Mesenchymal stem cell (in vitro differentiated cells and primary cell): Measurements from ENCODE around the gene SNCAIP.
"Not testable (repeated sequence)": the region's sequence is repeated elsewhere in the genome, so short reads cannot be mapped to it uniquely, and the experiment has no call there.

Experiments used
- DNase-seq: peaks from one replicate; pipeline ENCODE4 v3.0.0-alpha.2; 2013
- H2AFZ ChIP-seq: one replicate; pipeline ENCODE4 v1.6.1; 2013; ENCODE audit warnings: low read depth, mild to moderate bottlenecking, control low read depth, inconsistent platforms, low read length, moderate library complexity
- H2AK5ac ChIP-seq: 2 replicates; pipeline ENCODE4 v1.6.1; 2013; ENCODE audit warnings: low read length, moderate library complexity, mild to moderate bottlenecking, inconsistent platforms; ENCODE audit not compliant: severe bottlenecking
- H2BK120ac ChIP-seq: one replicate; pipeline ENCODE4 v1.6.1; 2013; ENCODE audit warnings: low read depth, mild to moderate bottlenecking, inconsistent platforms, low read length, moderate library complexity
- H2BK12ac ChIP-seq, 2 experiments: one replicate each; pipeline ENCODE4 v1.6.1; 2013; ENCODE audit warnings: inconsistent platforms in 2 of 2, low read length in 2 of 2, mild to moderate bottlenecking in 2 of 2, moderate library complexity in 2 of 2, control low read depth in 1 of 2
- H2BK15ac ChIP-seq: one replicate; pipeline ENCODE4 v1.6.1; 2013; ENCODE audit warnings: mild to moderate bottlenecking, low read depth, inconsistent platforms; ENCODE audit not compliant: poor library complexity, severe bottlenecking
- H2BK5ac ChIP-seq: 2 replicates; pipeline ENCODE4 v1.6.1; 2013; ENCODE audit warnings: low read depth, mild to moderate bottlenecking, low read length, control low read depth, inconsistent platforms; ENCODE audit not compliant: poor library complexity, severe bottlenecking
- H3K14ac ChIP-seq, 2 experiments: one replicate each; pipeline ENCODE4 v1.6.1; 2013; ENCODE audit warnings: inconsistent platforms in 2 of 2, low read length in 2 of 2, control low read depth in 1 of 2, mild to moderate bottlenecking in 1 of 2, moderate library complexity in 1 of 2
- H3K18ac ChIP-seq, 2 experiments: one replicate each; pipeline ENCODE4 v1.6.1; 2013; ENCODE audit warnings: inconsistent platforms in 2 of 2, low read length in 2 of 2, control low read depth in 1 of 2, low read depth in 1 of 2, mild to moderate bottlenecking in 1 of 2
- H3K23ac ChIP-seq, 2 experiments: one replicate each; pipeline ENCODE4 v1.6.1; 2013; ENCODE audit warnings: inconsistent platforms in 2 of 2, low read length in 2 of 2, mild to moderate bottlenecking in 2 of 2, moderate library complexity in 2 of 2, control low read depth in 1 of 2
- H3K27ac ChIP-seq: 2 replicates; pipeline ENCODE4 v1.5.1; 2013; ENCODE audit warnings: mild to moderate bottlenecking, moderate library complexity, low read length, control low read depth, inconsistent platforms; ENCODE audit not compliant: poor library complexity, severe bottlenecking
- H3K27me3 ChIP-seq, 2 experiments: 2 replicates each; pipeline versions ENCODE4 v1.6.1 to v1.7.0; 2013; ENCODE audit warnings: low read length in 2 of 2, mild to moderate bottlenecking in 2 of 2, moderate library complexity in 2 of 2, control low read depth in 1 of 2, inconsistent platforms in 1 of 2; ENCODE audit not compliant: control insufficient read depth in 1 of 2, insufficient read depth in 1 of 2
- H3K36me3 ChIP-seq, 2 experiments: 2 replicates each; pipeline versions ENCODE4 v1.6.1 to v1.7.0; 2013; ENCODE audit warnings: low read length in 2 of 2, control low read depth in 1 of 2, inconsistent platforms in 1 of 2, low read depth in 1 of 2, mild to moderate bottlenecking in 1 of 2; ENCODE audit not compliant: insufficient read depth in 2 of 2, control insufficient read depth in 1 of 2
- H3K4ac ChIP-seq, 2 experiments: one replicate each; pipeline ENCODE4 v1.6.1; 2013; ENCODE audit warnings: inconsistent platforms in 2 of 2, low read length in 2 of 2, mild to moderate bottlenecking in 2 of 2, moderate library complexity in 2 of 2, control low read depth in 1 of 2, low read depth in 1 of 2
- H3K4me1 ChIP-seq: 2 replicates; pipeline ENCODE4 v1.6.1; 2013; ENCODE audit warnings: low read depth, low read length, control low read depth; ENCODE audit not compliant: control insufficient read depth, insufficient read depth
- H3K4me2 ChIP-seq: 2 replicates; pipeline ENCODE4 v1.6.1; 2013; ENCODE audit warnings: low read length, mild to moderate bottlenecking, inconsistent platforms; ENCODE audit not compliant: poor library complexity, severe bottlenecking
- H3K4me3 ChIP-seq, 2 experiments: 2 replicates each; pipeline versions ENCODE4 v1.5.1 to v1.7.0; 2013; ENCODE audit warnings: low read length in 2 of 2, mild to moderate bottlenecking in 2 of 2, control low read depth in 1 of 2, low read depth in 1 of 2; ENCODE audit not compliant: insufficient read depth in 1 of 2
- H3K79me1 ChIP-seq: replicated peaks from 2 replicates; pipeline ENCODE4 v1.6.1; 2013; ENCODE audit warnings: mild to moderate bottlenecking, control low read depth, low read length, inconsistent platforms; ENCODE audit not compliant: poor library complexity, severe bottlenecking
- H3K9ac ChIP-seq: 2 replicates; pipeline ENCODE4 v1.7.0; 2013; ENCODE audit warnings: mild to moderate bottlenecking, low read length, moderate library complexity
- H3K9me3 ChIP-seq: 2 replicates; pipeline ENCODE4 v1.7.0; 2013; ENCODE audit warnings: mild to moderate bottlenecking, low read length; ENCODE audit not compliant: control insufficient read depth
- H4K8ac ChIP-seq: one replicate; pipeline ENCODE4 v1.6.1; 2013; ENCODE audit warnings: inconsistent platforms, mild to moderate bottlenecking, low read length, moderate library complexity
- H4K91ac ChIP-seq: one replicate; pipeline ENCODE4 v1.6.1; 2013; ENCODE audit warnings: mild to moderate bottlenecking, low read length, inconsistent platforms
- WGBS: methylation state at CpG from one replicate; pipeline ENCODE4 v1.1.7; 2013; ENCODE audit warnings: mixed read lengths; 5-methylcytosine and 5-hydroxymethylcytosine counted together

Gene SNCAIP

DNA sequence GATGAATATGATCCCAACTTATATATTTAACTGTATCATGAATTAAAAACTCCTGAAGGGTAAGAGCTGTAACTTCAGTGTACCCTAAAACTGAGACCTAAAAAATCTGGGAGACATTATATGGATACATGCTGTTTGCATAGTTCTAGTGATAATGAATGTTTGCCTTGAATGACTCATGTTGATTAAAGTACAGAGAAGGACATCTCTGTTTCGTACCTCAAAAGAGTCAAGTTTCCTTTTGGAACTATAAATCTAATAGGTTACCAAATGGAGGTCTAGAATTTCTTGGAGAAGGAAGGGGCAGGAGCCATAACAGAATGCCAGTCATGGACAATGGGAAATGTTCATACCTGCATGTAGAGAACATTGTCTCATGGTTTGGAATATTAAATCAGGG lies 168.1 kb downstream of the SNCAIP start:
- no peak overlapping the region for H2AK5ac ChIP-seq

DNA sequence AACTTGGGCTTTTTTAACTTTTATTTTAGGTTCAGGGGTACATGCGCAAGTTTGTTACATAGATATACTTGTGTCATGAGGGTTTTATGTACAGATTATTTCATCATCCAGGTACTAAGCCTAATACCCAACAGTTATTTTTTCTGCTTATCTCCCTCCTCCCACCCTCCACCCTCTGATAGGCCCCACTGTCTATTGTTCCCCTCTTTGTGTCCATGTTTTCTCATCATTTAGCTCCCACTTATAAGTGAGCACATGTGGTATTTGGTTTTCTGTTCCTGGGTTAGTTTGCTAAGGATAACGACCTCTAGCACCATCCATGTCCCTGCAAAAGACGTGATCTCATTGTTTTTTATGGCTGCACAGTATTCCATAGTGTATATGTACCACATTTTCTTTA lies 172.1 kb downstream of the SNCAIP start:
- no peak overlapping the region for H3K4me3 ChIP-seq
- H2AFZ ChIP-seq: no peak overlapping the region
- H3K18ac ChIP-seq: no peak overlapping the region
- H4K91ac ChIP-seq: no peak overlapping the region
- no peaks in the 10 kb centered on the region for H3K4me1 ChIP-seq
- no CpG with 5 or more reads among the region's 3 CpGs for WGBS
- H3K27ac ChIP-seq: no peak overlapping the region
- no peak overlapping the region for H2BK5ac ChIP-seq
- no peaks in the 10 kb centered on the region for H3K36me3 ChIP-seq
- H3K23ac ChIP-seq: no peak overlapping the region
- no peak overlapping the region for H3K14ac ChIP-seq
- no peak overlapping the region for H2AK5ac ChIP-seq
- H4K8ac ChIP-seq: no peak overlapping the region
- no peak overlapping the region for H3K4ac ChIP-seq
- no peaks in the 10 kb centered on the region for H3K79me1 ChIP-seq
- no peak overlapping the region for H2BK15ac ChIP-seq
- H2BK12ac ChIP-seq: no peak overlapping the region
- no peak overlapping the region for H2BK120ac ChIP-seq
- DNase-seq: no peak
- no peak overlapping the region for H3K9ac ChIP-seq
- no peaks in the 10 kb centered on the region for H3K9me3 ChIP-seq
- no peak overlapping the region for H3K4me2 ChIP-seq
- H3K27me3 ChIP-seq: no peaks in the 10 kb centered on the region

More for the DNA sequence above, 168.1 kb downstream of the SNCAIP start:
- Histone ChIP-seq H2AFZ (no peak overlapping the region), H3K9ac (no peak overlapping the region), H4K8ac (no peak overlapping the region), H4K91ac (no peak overlapping the region), H3K4me1 (no peaks in the 10 kb centered on the region), H3K27ac (no peak overlapping the region), H2BK12ac (no peak overlapping the region), H3K36me3 (no peaks in the 10 kb centered on the region), H2BK5ac (no peak overlapping the region), H3K4ac (no peak overlapping the region), H3K4me3 (no peak overlapping the region), H3K14ac (no peak overlapping the region), H2BK120ac (no peak overlapping the region), H3K23ac (no peak overlapping the region), H3K79me1 (no peaks in the 10 kb centered on the region), H3K9me3 (no peaks in the 10 kb centered on the region), H3K27me3 (no peaks in the 10 kb centered on the region), H2BK15ac (no peak overlapping the region), H3K4me2 (no peak overlapping the region), H3K18ac (no peak overlapping the region)
- WGBS: 73% methylated on average over 1 of the region's 1 CpG
- DNase-seq: no peak

GRCh38 chr5:122485226-122485625 lies 173.2 kb downstream of the SNCAIP start:
- Histone ChIP-seq H3K4me3 (no peak overlapping the region), H3K27ac (no peak overlapping the region), H3K79me1 (no peaks in the 10 kb centered on the region), H2BK15ac (no peak overlapping the region), H3K23ac (no peak overlapping the region), H2BK12ac (no peak overlapping the region), H3K4me2 (no peak overlapping the region), H3K9ac (no peak overlapping the region), H4K8ac (no peak overlapping the region), H3K9me3 (no peaks in the 10 kb centered on the region), H3K14ac (no peak overlapping the region), H3K27me3 (no peaks in the 10 kb centered on the region), H2AFZ (no peak overlapping the region), H3K18ac (no peak overlapping the region), H4K91ac (no peak overlapping the region), H3K4me1 (no peaks in the 10 kb centered on the region), H2AK5ac (no peak overlapping the region), H2BK5ac (no peak overlapping the region), H2BK120ac (no peak overlapping the region), H3K36me3 (no peaks in the 10 kb centered on the region), H3K4ac (no peak overlapping the region)
- DNase-seq: no peak
- WGBS: 100% methylated on average over 1 of the region's 2 CpGs

DNA sequence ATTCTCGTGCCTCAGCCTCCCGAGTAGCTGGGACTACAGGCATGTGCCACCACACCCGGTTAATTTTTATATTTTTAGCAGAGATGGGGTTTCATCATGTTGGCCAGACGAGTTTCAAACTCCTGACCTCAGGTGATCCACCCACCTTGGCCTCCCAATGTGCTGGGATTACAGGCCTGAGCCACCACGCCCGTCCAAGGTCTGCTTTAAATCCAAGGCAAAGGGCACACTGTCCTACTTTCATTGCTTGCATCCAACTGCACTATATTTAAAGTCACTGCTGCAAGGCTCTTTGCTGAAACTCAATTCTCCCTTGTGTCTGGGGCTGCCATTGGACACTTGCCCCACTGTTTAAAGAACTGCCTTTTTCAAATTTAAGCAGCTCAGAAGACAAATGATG lies 174.6 kb downstream of the SNCAIP start:
- H3K27ac ChIP-seq, H3K18ac ChIP-seq, H4K91ac ChIP-seq, H3K79me1 ChIP-seq, H3K4me3 ChIP-seq, H3K9me3 ChIP-seq, H2BK5ac ChIP-seq, H3K4ac ChIP-seq, H3K27me3 ChIP-seq, H2AK5ac ChIP-seq, H2BK12ac ChIP-seq, H4K8ac ChIP-seq, H3K4me2 ChIP-seq, H3K9ac ChIP-seq, H2AFZ ChIP-seq, H3K14ac ChIP-seq, H3K36me3 ChIP-seq, DNase-seq, H2BK120ac ChIP-seq, H3K4me1 ChIP-seq, H2BK15ac ChIP-seq, H3K23ac ChIP-seq: not testable (repeated sequence)
- WGBS: 92% methylated on average over 6 of the region's 6 CpGs
